Trophoblast cell (in vitro differentiated cells and primary cell): ENCODE results near the gene B3GLCT.

ENCODE experiments used
- DNase-seq, 2 donors: peaks; one replicate each; pipeline ENCODE4 v3.0.0-alpha.2; 2016
- H2AFZ ChIP-seq: 2 replicates; pipeline ENCODE4 v1.6.1; 2013; ENCODE audit warnings: low read length, moderate library complexity, mild to moderate bottlenecking; ENCODE audit not compliant: insufficient read depth, poor library complexity
- H2AK5ac ChIP-seq: 2 replicates; pipeline ENCODE4 v1.6.1; 2013; ENCODE audit warnings: mild to moderate bottlenecking, low read length
- H2BK120ac ChIP-seq: 2 replicates; pipeline ENCODE4 v1.6.1; 2013; ENCODE audit warnings: low read length, mild to moderate bottlenecking, moderate library complexity; ENCODE audit not compliant: insufficient read depth, poor library complexity
- H2BK12ac ChIP-seq: 2 replicates; pipeline ENCODE4 v1.6.1; 2013; ENCODE audit warnings: mild to moderate bottlenecking, low read length, moderate library complexity
- H2BK5ac ChIP-seq: 2 replicates; pipeline ENCODE4 v1.6.1; 2013; ENCODE audit warnings: low read length, low read depth, moderate library complexity, mild to moderate bottlenecking; ENCODE audit not compliant: poor library complexity
- H3K14ac ChIP-seq: 2 replicates; pipeline ENCODE4 v1.6.1; 2013; ENCODE audit warnings: mild to moderate bottlenecking, low read length
- H3K18ac ChIP-seq: 2 replicates; pipeline ENCODE4 v1.6.1; 2013; ENCODE audit warnings: mild to moderate bottlenecking, low read length
- H3K23ac ChIP-seq: 2 replicates; pipeline ENCODE4 v1.6.1; 2013; ENCODE audit warnings: low read length
- H3K27ac ChIP-seq: 2 replicates; pipeline ENCODE4 v1.5.1; 2013; ENCODE audit warnings: low read depth, mild to moderate bottlenecking, inconsistent platforms, low read length, moderate library complexity
- H3K27me3 ChIP-seq: 2 replicates; pipeline ENCODE4 v1.6.1; 2013; ENCODE audit warnings: inconsistent platforms, mild to moderate bottlenecking, low read length, moderate library complexity; ENCODE audit not compliant: insufficient read depth
- H3K36me3 ChIP-seq, 2 experiments: 1 replicate in 1 of 2; 2 replicates in 1 of 2; pipeline ENCODE4 v1.6.1; 2013; ENCODE audit warnings: low read length in 2 of 2, mild to moderate bottlenecking in 2 of 2, moderate library complexity in 1 of 2; ENCODE audit not compliant: insufficient read depth in 2 of 2, control insufficient read depth in 1 of 2
- H3K4ac ChIP-seq: 2 replicates; pipeline ENCODE4 v1.6.1; 2013; ENCODE audit warnings: low read depth, mild to moderate bottlenecking, low read length, moderate library complexity
- H3K4me1 ChIP-seq, 2 experiments: 1 replicate in 1 of 2; 2 replicates in 1 of 2; pipeline ENCODE4 v1.6.1; 2013; ENCODE audit warnings: low read length in 2 of 2, mild to moderate bottlenecking in 2 of 2, moderate library complexity in 1 of 2; ENCODE audit not compliant: insufficient read depth in 2 of 2, control insufficient read depth in 1 of 2
- H3K4me2 ChIP-seq: 2 replicates; pipeline ENCODE4 v1.6.1; 2013; ENCODE audit warnings: inconsistent platforms, mild to moderate bottlenecking, low read length, moderate library complexity
- H3K4me3 ChIP-seq: 2 replicates; pipeline ENCODE4 v1.5.1; 2013; ENCODE audit warnings: mild to moderate bottlenecking, low read depth, low read length, inconsistent platforms
- H3K79me1 ChIP-seq: one replicate; pipeline ENCODE4 v1.6.1; 2013; ENCODE audit warnings: low read length
- H3K79me2 ChIP-seq: 2 replicates; pipeline ENCODE4 v1.6.1; 2013; ENCODE audit warnings: low read length, mild to moderate bottlenecking; ENCODE audit not compliant: control insufficient read depth, insufficient read depth, poor library complexity
- H3K9ac ChIP-seq: 2 replicates; pipeline ENCODE4 v1.6.1; 2013; ENCODE audit warnings: mild to moderate bottlenecking, low read length
- H3K9me3 ChIP-seq: 2 replicates; pipeline ENCODE4 v1.6.1; 2013; ENCODE audit warnings: low read depth, mild to moderate bottlenecking, control low read depth, inconsistent platforms, low read length; ENCODE audit not compliant: insufficient read depth
- H4K12ac ChIP-seq: 2 replicates; pipeline ENCODE4 v1.6.1; 2013; ENCODE audit warnings: low read depth, mild to moderate bottlenecking, low read length, moderate library complexity
- H4K8ac ChIP-seq: 2 replicates; pipeline ENCODE4 v1.6.1; 2013; ENCODE audit warnings: low read depth, mild to moderate bottlenecking, low read length, moderate library complexity
- H4K91ac ChIP-seq: one replicate; pipeline ENCODE4 v1.6.1; 2013; ENCODE audit warnings: low read depth, mild to moderate bottlenecking, low read length, moderate library complexity
- WGBS: extraction: QIAGEN DNeasy Blood & Tissue Kit; methylation state at CpG from one replicate; pipeline ENCODE4 v1.1.7; 2013; ENCODE audit warnings: missing lambda C conversion rate; ENCODE audit not compliant: insufficient read length, insufficient coverage; ENCODE audit errors: extremely low coverage; 5-methylcytosine and 5-hydroxymethylcytosine counted together

The B3GLCT gene

GRCh38 chr13:31208559-31209122 lies 8.9 kb downstream of the B3GLCT start:
- no peak overlapping the region for H3K4me2 ChIP-seq
- no peak overlapping the region for H2BK5ac ChIP-seq
- no peak overlapping the region for H3K4ac ChIP-seq
- no peak overlapping the region for H3K23ac ChIP-seq
- H3K18ac ChIP-seq, result no peak overlapping the region
- no peak overlapping the region for H2AK5ac ChIP-seq
- WGBS, result no CpG with 5 or more reads among the region's 12 CpGs
- H3K27me3 ChIP-seq, result no peaks in the 10 kb centered on the region
- H3K9ac ChIP-seq, result no peak overlapping the region
- no peak overlapping the region for H3K14ac ChIP-seq
- H3K27ac ChIP-seq, result no peak overlapping the region
- H3K36me3 ChIP-seq, result no peaks in the 10 kb centered on the region
- H3K9me3 ChIP-seq, result no peaks in the 10 kb centered on the region
- no peaks in the 10 kb centered on the region for H3K79me1 ChIP-seq
- no peak overlapping the region for H4K12ac ChIP-seq
- no peak for DNase-seq
- H2AFZ ChIP-seq, result no peak overlapping the region
- peaks cover 0 to 7% of the 10 kb centered on the region in 2 experiments for H3K4me1 ChIP-seq
- H4K91ac ChIP-seq, result no peak overlapping the region
- H3K4me3 ChIP-seq, result no peak overlapping the region
- H2BK12ac ChIP-seq, result no peak overlapping the region
- H2BK120ac ChIP-seq, result no peak overlapping the region
- H3K79me2 ChIP-seq, result no peaks in the 10 kb centered on the region
- no peak overlapping the region for H4K8ac ChIP-seq

- no peak overlapping the region for H2BK120ac ChIP-seq
- no peak overlapping the region for H2AK5ac ChIP-seq
- no peaks in the 10 kb centered on the region for H3K79me2 ChIP-seq
- no peak overlapping the region for H2BK12ac ChIP-seq
- no peaks in the 10 kb centered on the region for H3K36me3 ChIP-seq
- H4K12ac ChIP-seq, result no peak overlapping the region
- no peak overlapping the region for H3K18ac ChIP-seq
- no peak overlapping the region for H4K91ac ChIP-seq
- no peak overlapping the region for H4K8ac ChIP-seq
- no peak overlapping the region for H2AFZ ChIP-seq
- no peaks in the 10 kb centered on the region for H3K79me1 ChIP-seq
- no peaks in the 10 kb centered on the region for H3K9me3 ChIP-seq
- H3K4ac ChIP-seq, result no peak overlapping the region
- H3K4me3 ChIP-seq, result no peak overlapping the region
- no peak overlapping the region for H3K14ac ChIP-seq
- DNase-seq, result peak in 1 of 2 donors; percentile 16
- H3K23ac ChIP-seq, result no peak overlapping the region
- no peak overlapping the region for H3K27ac ChIP-seq
- no peak overlapping the region for H2BK5ac ChIP-seq
- H3K4me2 ChIP-seq, result no peak overlapping the region
- H3K27me3 ChIP-seq, result no peaks in the 10 kb centered on the region
- H3K4me1 ChIP-seq, result peaks cover 0 to 6% of the 10 kb centered on the region in 2 experiments
- H3K9ac ChIP-seq, result no peak overlapping the region
- no CpG with 5 or more reads among the region's 8 CpGs for WGBS
Observed at GRCh38 chr13:31209172-31209840, 9.5 kb downstream of the B3GLCT start.

GRCh38 chr13:31209841-31210210 lies 10.1 kb downstream of the B3GLCT start:
- Histone ChIP-seq H4K8ac (no peak overlapping the region), H3K9ac (no peak overlapping the region), H2AK5ac (no peak overlapping the region), H3K36me3 (no peaks in the 10 kb centered on the region), H3K4me1 (peaks cover 0 to 2% of the 10 kb centered on the region in 2 experiments), H3K4me2 (no peak overlapping the region), H2AFZ (no peak overlapping the region), H4K91ac (no peak overlapping the region), H3K9me3 (no peaks in the 10 kb centered on the region), H2BK120ac (no peak overlapping the region), H4K12ac (no peak overlapping the region), H3K4ac (no peak overlapping the region), H2BK5ac (no peak overlapping the region), H3K23ac (no peak overlapping the region), H3K18ac (no peak overlapping the region), H3K27me3 (no peaks in the 10 kb centered on the region), H2BK12ac (no peak overlapping the region), H3K79me1 (no peaks in the 10 kb centered on the region), H3K14ac (no peak overlapping the region), H3K27ac (no peak overlapping the region), H3K4me3 (no peak overlapping the region), H3K79me2 (no peaks in the 10 kb centered on the region)
- DNase-seq, result no peak
- no CpG with 5 or more reads among the region's 4 CpGs for WGBS

- Histone ChIP-seq H3K18ac (no peak overlapping the region), H4K12ac (no peak overlapping the region), H2AFZ (no peak overlapping the region), H3K14ac (no peak overlapping the region), H3K79me1 (no peaks in the 10 kb centered on the region), H3K4me1 (peaks cover 0 to 2% of the 10 kb centered on the region in 2 experiments), H3K4me2 (no peak overlapping the region), H2BK12ac (no peak overlapping the region), H4K8ac (no peak overlapping the region), H3K4me3 (no peak overlapping the region), H2AK5ac (no peak overlapping the region), H3K79me2 (no peaks in the 10 kb centered on the region), H4K91ac (no peak overlapping the region), H3K27me3 (no peaks in the 10 kb centered on the region), H3K36me3 (no peaks in the 10 kb centered on the region), H3K9me3 (no peaks in the 10 kb centered on the region), H3K4ac (no peak overlapping the region), H3K23ac (no peak overlapping the region), H3K27ac (no peak overlapping the region), H2BK120ac (no peak overlapping the region), H3K9ac (no peak overlapping the region), H2BK5ac (no peak overlapping the region)
- WGBS, result no CpG with 5 or more reads among the region's 2 CpGs
- DNase-seq, result no peak
Observed at GRCh38 chr13:31213651-31214289, 14.0 kb downstream of the B3GLCT start.
